ENCODE measurements around the gene EXO1. TPM values are rescaled to one million over a fixed set of nuclear protein-coding genes. Genes with fewer than 3 reads are reported as not detected.

The EXO1 gene
- total RNA-seq, result 4.1 and 6.5 TPM in 2 replicates

GRCh38 chr1:241847796-241848685 lies at the start of gene EXO1:
Gene EXO1 (plus strand): TSS chr1:241848204. CDS start chr1:241850426, 2,222 bp downstream.

Other genes starting within 250 kb of the EXO1 start
- 8.1 and 9.3 TPM in 2 replicates for gene CHML, start 207.8 kb upstream of the EXO1 start, total RNA-seq
- 3.8 and 6.5 TPM in 2 replicates for gene OPN3, start 207.8 kb upstream of the EXO1 start, total RNA-seq
- under 0.01 TPM in 1 of 2 replicates, not detected in the other for gene WDR64, start 195.9 kb upstream of the EXO1 start, total RNA-seq
- gene BECN2, start 109.6 kb downstream of the EXO1 start, total RNA-seq, result not detected in 2 replicates
- 1.6 and 3.0 TPM in 2 replicates for gene MAP1LC3C, start 150.9 kb downstream of the EXO1 start, total RNA-seq